GM23338 (cell line): ENCODE measurements around the gene C1orf210. TPM values are rescaled to one million over a fixed set of nuclear protein-coding genes. Genes with fewer than 3 reads are reported as not detected.
A peak's percentile ranks its signal among the peaks of the same experiment; 100 is the strongest.

Experiments used
- ATAC-seq: fragments of 200-7000 bp; cut with Tn5 transposase; 3 replicates; pipeline ENCODE4 v1.9.1; 2020
- DNase-seq: peaks from one replicate; pipeline ENCODE4 v3.0.0-alpha.2; 2015; ENCODE audit warnings: low spot score
- H2AFZ ChIP-seq: fragments of 200-600 bp; sonication (generic); 2 replicates; pipeline ENCODE4 v1.8.0; 2016; ENCODE audit warnings: antibody characterized with exemption, mild to moderate bottlenecking, moderate library complexity
- H3F3A ChIP-seq: fragments of 200-600 bp; sonication (generic); replicated peaks from 2 replicates; pipeline ENCODE4 v1.8.0; 2017; ENCODE audit warnings: antibody characterized with exemption, mixed run types, low read depth
- H3K27ac ChIP-seq: fragments of 200-600 bp; sonication (generic); 2 replicates; pipeline ENCODE4 v1.6.1; 2016; ENCODE audit warnings: low read depth
- H3K27me3 ChIP-seq: fragments of 200-600 bp; sonication (generic); 2 replicates; pipeline ENCODE4 v1.8.0; 2016; ENCODE audit warnings: mild to moderate bottlenecking, mixed run types, moderate library complexity; ENCODE audit not compliant: insufficient read depth
- H3K36me3 ChIP-seq: fragments of 200-600 bp; sonication (generic); 2 replicates; pipeline ENCODE4 v1.8.0; 2016; ENCODE audit warnings: mild to moderate bottlenecking; ENCODE audit not compliant: insufficient read depth
- H3K4me1 ChIP-seq: fragments of 200-600 bp; sonication (generic); 2 replicates; pipeline ENCODE4 v1.8.0; 2016; ENCODE audit warnings: mild to moderate bottlenecking, moderate library complexity; ENCODE audit not compliant: insufficient read depth
- H3K4me2 ChIP-seq: fragments of 200-600 bp; sonication (generic); 2 replicates; pipeline ENCODE4 v1.7.1; 2017; ENCODE audit warnings: mixed run types
- H3K4me3 ChIP-seq: fragments of 200-600 bp; sonication (generic); 2 replicates; pipeline ENCODE4 v1.6.1; 2016; ENCODE audit warnings: mixed run types
- H3K79me2 ChIP-seq: fragments of 200-600 bp; sonication (generic); replicated peaks from 2 replicates; pipeline ENCODE4 v1.8.0; 2017; ENCODE audit warnings: mild to moderate bottlenecking; ENCODE audit not compliant: insufficient read depth
- H3K9me2 ChIP-seq: fragments of 200-600 bp; sonication (generic); 2 replicates; pipeline ENCODE4 v1.8.0; 2017; ENCODE audit not compliant: insufficient read depth
- H4K20me1 ChIP-seq: fragments of 200-600 bp; sonication (generic); replicated peaks from 2 replicates; pipeline ENCODE4 v1.8.0; 2017; ENCODE audit warnings: mild to moderate bottlenecking; ENCODE audit not compliant: insufficient read depth
- H3K27ac Mint-ChIP-seq: 2 replicates; pipeline ENCODE4 v1.8.0; 2020; ENCODE audit warnings: inconsistent platforms, mild to moderate bottlenecking, moderate library complexity, mixed read lengths
- H3K27me3 Mint-ChIP-seq: 3 replicates; pipeline ENCODE4 v1.8.0; 2022; ENCODE audit warnings: low read depth, mild to moderate bottlenecking, moderate library complexity, mixed read lengths, inconsistent platforms; ENCODE audit not compliant: insufficient read depth, poor library complexity
- H3K36me3 Mint-ChIP-seq: 3 replicates; pipeline ENCODE4 v1.8.0; 2021; ENCODE audit warnings: low read depth, mild to moderate bottlenecking, inconsistent platforms, moderate library complexity, mixed read lengths
- H3K4me1 Mint-ChIP-seq: 3 replicates; pipeline ENCODE4 v1.8.0; 2020; ENCODE audit warnings: mild to moderate bottlenecking, inconsistent platforms, mixed read lengths
- H3K4me3 Mint-ChIP-seq: 3 replicates; pipeline ENCODE4 v1.8.0; 2021; ENCODE audit warnings: moderate library complexity, mild to moderate bottlenecking, inconsistent platforms, mixed read lengths
- H3K9me3 Mint-ChIP-seq: 3 replicates; pipeline ENCODE4 v1.8.0; 2020; ENCODE audit warnings: moderate library complexity, mild to moderate bottlenecking, inconsistent platforms, mixed read lengths
- CREB1 ChIP-seq: fragments of 250-450 bp; sonication (Bioruptor Pico); IDR thresholded peaks from 2 replicates; pipeline ENCODE4 v1.5.0; 2020; ENCODE audit warnings: low read depth, mild to moderate bottlenecking, moderate library complexity
- EZH2 ChIP-seq: fragments of 200-600 bp; sonication (generic); IDR thresholded peaks from one replicate; pipeline ENCODE4 v1.8.0; 2017; ENCODE audit warnings: antibody characterized with exemption, mild to moderate bottlenecking, low read depth; ENCODE audit not compliant: unreplicated experiment
- EZH2phosphoT487 ChIP-seq: fragments of 200-600 bp; sonication (generic); IDR thresholded peaks from one replicate; pipeline ENCODE4 v1.8.1; 2018; ENCODE audit warnings: antibody characterized with exemption; ENCODE audit not compliant: unreplicated experiment
- JUNB ChIP-seq: IDR thresholded peaks from one replicate; pipeline ENCODE4 v1.6.1; 2016; ENCODE audit warnings: antibody characterized with exemption; ENCODE audit not compliant: unreplicated experiment
- NANOG ChIP-seq: IDR thresholded peaks from 2 replicates; pipeline ENCODE4 v1.6.1; 2016; ENCODE audit warnings: antibody characterized with exemption, borderline replicate concordance
- POLR2AphosphoS5 ChIP-seq: IDR thresholded peaks from 2 replicates; pipeline ENCODE4 v1.6.1; 2016; ENCODE audit warnings: antibody characterized with exemption, low read depth
- REST ChIP-seq: IDR thresholded peaks from one replicate; pipeline ENCODE4 v1.6.1; 2018; ENCODE audit warnings: antibody characterized with exemption; ENCODE audit not compliant: unreplicated experiment
- STAT1 ChIP-seq: IDR thresholded peaks from one replicate; pipeline ENCODE4 v1.6.1; 2016; ENCODE audit warnings: antibody characterized with exemption; ENCODE audit not compliant: unreplicated experiment
- ZNF114 ChIP-seq: fragments of 250-450 bp; sonication (Bioruptor Pico); IDR thresholded peaks from 2 replicates; pipeline ENCODE4 v1.5.0; 2020; ENCODE audit warnings: mild to moderate bottlenecking, moderate library complexity
- ZNF331 ChIP-seq: fragments of 250-450 bp; sonication (Bioruptor Pico); IDR thresholded peaks from 2 replicates; pipeline ENCODE4 v1.5.0; 2020; ENCODE audit warnings: low read depth, mild to moderate bottlenecking, moderate library complexity
- polyA plus RNA-seq: library from polyadenylated mRNA; unstranded; fragments of >200 nt; fragmentation: Nextera tagmentation; extraction: Ambion mirVana; gene quantifications from 2 replicates; pipeline ENCODE4 v1.2.1, GENCODE V29; 2016
- total RNA-seq: library from RNA; depleted of rRNA; stranded (reverse); fragments of >200 nt; shearing (Covaris generic); gene quantifications from 2 replicates; pipeline ENCODE4 v1.2.3, GENCODE V29; 2014
- TF ChIP-seq, protein P1 (sequence below): IDR thresholded peaks from 2 replicates; pipeline ENCODE4 v1.6.1; 2016; ENCODE audit warnings: antibody characterized with exemption
- TF ChIP-seq, protein P2 (sequence below): fragments of 250-450 bp; sonication (Bioruptor Pico); IDR thresholded peaks from 2 replicates; pipeline ENCODE4 v1.5.0; 2020; ENCODE audit warnings: mild to moderate bottlenecking, moderate library complexity
- TF ChIP-seq, protein P3 (sequence below), 2 experiments: fragments of 200-600 bp in 1 of 2; sonication (generic) in 1 of 2; conservative IDR thresholded peaks; 2 replicates each; pipeline versions ENCODE4 v1.5.1 to v1.6.1; 2016 to 2017; ENCODE audit warnings: antibody characterized with exemption in 2 of 2, low read depth in 2 of 2, mild to moderate bottlenecking in 2 of 2, moderate library complexity in 1 of 2

C1orf210 gene
- total and polyA plus RNA-seq, 2 experiments from 2014 or later, result 10.3 to 17.1 TPM

GRCh38 chr1:43329995-43330751 lies 44.8 kb upstream of the C1orf210 start:
- H3K4me3 Mint-ChIP-seq, result no peak overlapping the region

More at GRCh38 chr1:43329995-43330751, 44.8 kb upstream of the C1orf210 start:
- no peak overlapping the region for H3K27ac ChIP-seq
- no peaks in the 10 kb centered on the region; the same call in 1 of the 2 replicates for H3K4me1 ChIP-seq
- TF ChIP-seq NANOG, result no peak
- TF ChIP-seq ZNF331 (CRISPR knock-in tag), result no peak
- TF ChIP-seq, protein P1, sequence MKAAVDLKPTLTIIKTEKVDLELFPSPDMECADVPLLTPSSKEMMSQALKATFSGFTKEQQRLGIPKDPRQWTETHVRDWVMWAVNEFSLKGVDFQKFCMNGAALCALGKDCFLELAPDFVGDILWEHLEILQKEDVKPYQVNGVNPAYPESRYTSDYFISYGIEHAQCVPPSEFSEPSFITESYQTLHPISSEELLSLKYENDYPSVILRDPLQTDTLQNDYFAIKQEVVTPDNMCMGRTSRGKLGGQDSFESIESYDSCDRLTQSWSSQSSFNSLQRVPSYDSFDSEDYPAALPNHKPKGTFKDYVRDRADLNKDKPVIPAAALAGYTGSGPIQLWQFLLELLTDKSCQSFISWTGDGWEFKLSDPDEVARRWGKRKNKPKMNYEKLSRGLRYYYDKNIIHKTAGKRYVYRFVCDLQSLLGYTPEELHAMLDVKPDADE, result no peak
- no peak for TF ChIP-seq EZH2phosphoT487
- TF ChIP-seq REST, result no peak
- TF ChIP-seq, protein P2, sequence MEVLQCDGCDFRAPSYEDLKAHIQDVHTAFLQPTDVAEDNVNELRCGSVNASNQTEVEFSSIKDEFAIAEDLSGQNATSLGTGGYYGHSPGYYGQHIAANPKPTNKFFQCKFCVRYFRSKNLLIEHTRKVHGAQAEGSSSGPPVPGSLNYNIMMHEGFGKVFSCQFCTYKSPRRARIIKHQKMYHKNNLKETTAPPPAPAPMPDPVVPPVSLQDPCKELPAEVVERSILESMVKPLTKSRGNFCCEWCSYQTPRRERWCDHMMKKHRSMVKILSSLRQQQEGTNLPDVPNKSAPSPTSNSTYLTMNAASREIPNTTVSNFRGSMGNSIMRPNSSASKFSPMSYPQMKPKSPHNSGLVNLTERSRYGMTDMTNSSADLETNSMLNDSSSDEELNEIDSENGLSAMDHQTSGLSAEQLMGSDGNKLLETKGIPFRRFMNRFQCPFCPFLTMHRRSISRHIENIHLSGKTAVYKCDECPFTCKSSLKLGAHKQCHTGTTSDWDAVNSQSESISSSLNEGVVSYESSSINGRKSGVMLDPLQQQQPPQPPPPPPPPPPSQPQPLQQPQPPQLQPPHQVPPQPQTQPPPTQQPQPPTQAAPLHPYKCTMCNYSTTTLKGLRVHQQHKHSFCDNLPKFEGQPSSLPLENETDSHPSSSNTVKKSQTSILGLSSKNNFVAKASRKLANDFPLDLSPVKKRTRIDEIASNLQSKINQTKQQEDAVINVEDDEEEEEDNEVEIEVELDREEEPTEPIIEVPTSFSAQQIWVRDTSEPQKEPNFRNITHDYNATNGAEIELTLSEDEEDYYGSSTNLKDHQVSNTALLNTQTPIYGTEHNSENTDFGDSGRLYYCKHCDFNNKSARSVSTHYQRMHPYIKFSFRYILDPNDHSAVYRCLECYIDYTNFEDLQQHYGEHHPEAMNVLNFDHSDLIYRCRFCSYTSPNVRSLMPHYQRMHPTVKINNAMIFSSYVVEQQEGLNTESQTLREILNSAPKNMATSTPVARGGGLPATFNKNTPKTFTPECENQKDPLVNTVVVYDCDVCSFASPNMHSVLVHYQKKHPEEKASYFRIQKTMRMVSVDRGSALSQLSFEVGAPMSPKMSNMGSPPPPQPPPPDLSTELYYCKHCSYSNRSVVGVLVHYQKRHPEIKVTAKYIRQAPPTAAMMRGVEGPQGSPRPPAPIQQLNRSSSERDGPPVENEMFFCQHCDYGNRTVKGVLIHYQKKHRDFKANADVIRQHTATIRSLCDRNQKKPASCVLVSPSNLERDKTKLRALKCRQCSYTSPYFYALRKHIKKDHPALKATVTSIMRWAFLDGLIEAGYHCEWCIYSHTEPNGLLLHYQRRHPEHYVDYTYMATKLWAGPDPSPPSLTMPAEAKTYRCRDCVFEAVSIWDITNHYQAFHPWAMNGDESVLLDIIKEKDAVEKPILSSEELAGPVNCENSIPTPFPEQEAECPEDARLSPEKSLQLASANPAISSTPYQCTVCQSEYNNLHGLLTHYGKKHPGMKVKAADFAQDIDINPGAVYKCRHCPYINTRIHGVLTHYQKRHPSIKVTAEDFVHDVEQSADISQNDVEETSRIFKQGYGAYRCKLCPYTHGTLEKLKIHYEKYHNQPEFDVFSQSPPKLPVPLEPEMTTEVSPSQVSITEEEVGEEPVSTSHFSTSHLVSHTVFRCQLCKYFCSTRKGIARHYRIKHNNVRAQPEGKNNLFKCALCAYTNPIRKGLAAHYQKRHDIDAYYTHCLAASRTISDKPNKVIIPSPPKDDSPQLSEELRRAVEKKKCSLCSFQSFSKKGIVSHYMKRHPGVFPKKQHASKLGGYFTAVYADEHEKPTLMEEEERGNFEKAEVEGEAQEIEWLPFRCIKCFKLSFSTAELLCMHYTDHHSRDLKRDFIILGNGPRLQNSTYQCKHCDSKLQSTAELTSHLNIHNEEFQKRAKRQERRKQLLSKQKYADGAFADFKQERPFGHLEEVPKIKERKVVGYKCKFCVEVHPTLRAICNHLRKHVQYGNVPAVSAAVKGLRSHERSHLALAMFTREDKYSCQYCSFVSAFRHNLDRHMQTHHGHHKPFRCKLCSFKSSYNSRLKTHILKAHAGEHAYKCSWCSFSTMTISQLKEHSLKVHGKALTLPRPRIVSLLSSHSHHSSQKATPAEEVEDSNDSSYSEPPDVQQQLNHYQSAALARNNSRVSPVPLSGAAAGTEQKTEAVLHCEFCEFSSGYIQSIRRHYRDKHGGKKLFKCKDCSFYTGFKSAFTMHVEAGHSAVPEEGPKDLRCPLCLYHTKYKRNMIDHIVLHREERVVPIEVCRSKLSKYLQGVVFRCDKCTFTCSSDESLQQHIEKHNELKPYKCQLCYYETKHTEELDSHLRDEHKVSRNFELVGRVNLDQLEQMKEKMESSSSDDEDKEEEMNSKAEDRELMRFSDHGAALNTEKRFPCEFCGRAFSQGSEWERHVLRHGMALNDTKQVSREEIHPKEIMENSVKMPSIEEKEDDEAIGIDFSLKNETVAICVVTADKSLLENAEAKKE, result no peak
- no peak for TF ChIP-seq CREB1 (CRISPR knock-in tag)
- no peak for TF ChIP-seq JUNB
- TF ChIP-seq EZH2, result no peak
- TF ChIP-seq STAT1, result no peak
- no peak for TF ChIP-seq ZNF114 (CRISPR knock-in tag)
- TF ChIP-seq POLR2AphosphoS5, result no peak
- TF ChIP-seq, protein P3, sequence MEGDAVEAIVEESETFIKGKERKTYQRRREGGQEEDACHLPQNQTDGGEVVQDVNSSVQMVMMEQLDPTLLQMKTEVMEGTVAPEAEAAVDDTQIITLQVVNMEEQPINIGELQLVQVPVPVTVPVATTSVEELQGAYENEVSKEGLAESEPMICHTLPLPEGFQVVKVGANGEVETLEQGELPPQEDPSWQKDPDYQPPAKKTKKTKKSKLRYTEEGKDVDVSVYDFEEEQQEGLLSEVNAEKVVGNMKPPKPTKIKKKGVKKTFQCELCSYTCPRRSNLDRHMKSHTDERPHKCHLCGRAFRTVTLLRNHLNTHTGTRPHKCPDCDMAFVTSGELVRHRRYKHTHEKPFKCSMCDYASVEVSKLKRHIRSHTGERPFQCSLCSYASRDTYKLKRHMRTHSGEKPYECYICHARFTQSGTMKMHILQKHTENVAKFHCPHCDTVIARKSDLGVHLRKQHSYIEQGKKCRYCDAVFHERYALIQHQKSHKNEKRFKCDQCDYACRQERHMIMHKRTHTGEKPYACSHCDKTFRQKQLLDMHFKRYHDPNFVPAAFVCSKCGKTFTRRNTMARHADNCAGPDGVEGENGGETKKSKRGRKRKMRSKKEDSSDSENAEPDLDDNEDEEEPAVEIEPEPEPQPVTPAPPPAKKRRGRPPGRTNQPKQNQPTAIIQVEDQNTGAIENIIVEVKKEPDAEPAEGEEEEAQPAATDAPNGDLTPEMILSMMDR (conservative IDR thresholded peaks at IDR 0.05; ENCODE audit: low read depth in 2 of 2), result no peak
- peaks cover 26% of the 10 kb centered on the region for H3K9me3 Mint-ChIP-seq
- no peak overlapping the region for H3K4me2 ChIP-seq
- no peaks in the 10 kb centered on the region; the same call in 1 of the 2 replicates for H4K20me1 ChIP-seq
- H2AFZ ChIP-seq, result peak overlapping the region; percentile 85
- peaks cover 5% of the 10 kb centered on the region; the same call in 1 of the 2 replicates for H3K9me2 ChIP-seq
- no peak overlapping the region for H3K27ac Mint-ChIP-seq
- ATAC-seq, result peak; percentile 87
- H3K27me3 Mint-ChIP-seq, result peaks cover 4% of the 10 kb centered on the region
- no peaks in the 10 kb centered on the region; the same call in 1 of the 2 replicates for H3F3A ChIP-seq
- 0 out of 2 replicates have a peak, but pooled peaks cover under 1% of the 10 kb centered on the region for H3K36me3 ChIP-seq
- DNase-seq, result peak; percentile 28
- no peak overlapping the region for H3K4me3 ChIP-seq
- H3K4me1 Mint-ChIP-seq, result peaks cover 7% of the 10 kb centered on the region
- no peaks in the 10 kb centered on the region for H3K27me3 ChIP-seq
- no peaks in the 10 kb centered on the region; the same call in 2 of the 3 replicates for H3K36me3 Mint-ChIP-seq
- H3K79me2 ChIP-seq, result no peaks in the 10 kb centered on the region
